ENCODE measurements around the gene UCP1. TPM values are rescaled to one million over a fixed set of nuclear protein-coding genes. Genes with fewer than 3 reads are reported as not detected.

The UCP1 gene
- total RNA-seq, 2 donors from 2014 or later: 0.28 TPM; not detected in 1

DNA sequence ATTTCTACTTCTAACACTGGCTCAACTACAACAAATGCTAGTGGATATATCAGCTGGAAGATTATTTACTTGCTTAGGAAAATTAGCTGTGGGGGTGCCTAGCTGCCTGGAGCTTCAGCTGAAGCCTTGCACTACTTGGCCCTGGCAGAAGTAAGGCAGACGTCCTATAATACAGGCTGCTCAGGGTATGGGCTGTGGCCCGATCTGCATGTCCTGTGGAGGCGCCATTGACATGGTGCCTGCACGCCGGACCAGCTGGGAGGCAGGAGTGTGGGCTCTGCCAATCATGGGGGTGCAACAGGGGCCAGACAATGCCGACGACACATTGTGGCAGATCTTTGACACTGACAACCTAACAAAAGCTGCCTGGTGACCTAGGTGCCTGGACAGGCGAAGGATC is 31.6 kb upstream of the UCP1 start:
- Histone ChIP-seq H3K9me3 (no peaks in the 10 kb centered on the region), H3K36me3 (no peaks in the 10 kb centered on the region), H3K4me1 (peaks cover 0 to 15% of the 10 kb centered on the region in 2 donors), H3K27me3 (no peaks in the 10 kb centered on the region), H3K27ac (no peak overlapping the region), H3K4me3 (no peak overlapping the region)
- TF ChIP-seq CTCF (IDR thresholded peaks at IDR 0.05): no peak
- no peak for DNase-seq (ENCODE audit: low spot score)

- peak in 1 of 2 donors; percentile 47 for TF ChIP-seq CTCF (IDR thresholded peaks at IDR 0.05)
- no peak for DNase-seq (ENCODE audit: low spot score)
These were observed 26.3 kb upstream of the UCP1 start for GRCh38 chr4:140595065-140595464.

GRCh38 chr4:140584439-140584838 is 15.7 kb upstream of the UCP1 start:
- no peaks in the 10 kb centered on the region for H3K36me3 ChIP-seq

More at GRCh38 chr4:140595065-140595464, 26.3 kb upstream of the UCP1 start:
- no peaks in the 10 kb centered on the region for H3K9me3 ChIP-seq
- no peaks in the 10 kb centered on the region for H3K4me1 ChIP-seq
- no peaks in the 10 kb centered on the region for H3K36me3 ChIP-seq
- no peak overlapping the region for H3K4me3 ChIP-seq
- no peaks in the 10 kb centered on the region for H3K27me3 ChIP-seq
- H3K27ac ChIP-seq: no peak overlapping the region

DNA sequence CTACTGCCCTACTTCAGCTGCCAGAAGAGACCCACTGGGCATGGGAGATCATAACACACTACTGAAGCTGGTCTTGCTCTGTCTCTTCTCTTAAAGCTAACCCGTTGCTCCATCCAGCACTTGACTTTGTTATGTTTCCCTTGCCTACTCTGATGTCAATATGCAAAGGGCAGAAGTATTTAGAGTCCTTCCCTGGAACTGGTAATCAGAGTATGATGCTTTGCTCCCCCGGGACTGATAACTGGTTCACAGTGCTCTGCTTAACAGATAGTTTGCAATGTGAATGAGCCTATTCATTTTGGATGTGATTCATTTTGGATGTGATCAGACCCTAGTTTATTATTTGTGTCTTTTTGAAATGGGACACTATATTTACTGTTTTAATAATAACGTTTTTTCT is 12.3 kb upstream of the UCP1 start:
- no peak for TF ChIP-seq CTCF (IDR thresholded peaks at IDR 0.05)
- Histone ChIP-seq H3K36me3 (no peaks in the 10 kb centered on the region), H3K4me3 (no peak overlapping the region), H3K27ac (no peak overlapping the region), H3K9me3 (no peaks in the 10 kb centered on the region), H3K27me3 (peaks cover 0 to 5% of the 10 kb centered on the region in 2 donors), H3K4me1 (no peaks in the 10 kb centered on the region)
- no peak for DNase-seq (ENCODE audit: low spot score)

More at GRCh38 chr4:140584439-140584838, 15.7 kb upstream of the UCP1 start:
- Histone ChIP-seq H3K4me3 (no peak overlapping the region), H3K27me3 (no peaks in the 10 kb centered on the region), H3K4me1 (no peaks in the 10 kb centered on the region), H3K9me3 (no peaks in the 10 kb centered on the region), H3K27ac (no peak overlapping the region)
- no peak for DNase-seq (ENCODE audit: low spot score)
- no peak for TF ChIP-seq CTCF (IDR thresholded peaks at IDR 0.05)

DNA sequence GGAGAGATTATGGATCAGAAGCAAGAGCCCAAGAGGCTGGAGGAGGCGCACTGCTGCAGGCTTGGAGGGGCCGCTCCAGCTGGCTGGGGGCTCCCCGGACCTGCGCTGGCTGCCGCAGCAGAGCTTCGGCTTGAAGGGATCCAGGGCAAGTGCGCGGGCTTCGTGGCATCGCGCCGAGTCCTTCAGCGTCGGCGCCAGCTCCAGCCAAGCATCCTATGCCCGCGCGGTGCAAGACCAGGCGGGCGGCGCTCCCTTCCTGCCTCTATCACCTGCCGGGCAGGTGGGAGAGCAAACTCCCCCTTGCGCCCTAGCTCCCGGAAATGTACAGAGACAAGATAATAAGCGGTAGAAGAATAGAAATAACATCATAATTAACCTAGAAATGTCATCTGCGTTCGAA is 10.5 kb upstream of the UCP1 start:
- H3K27me3 ChIP-seq: peaks cover 0 to 5% of the 10 kb centered on the region in 2 donors
- H3K27ac ChIP-seq: no peak overlapping the region
- TF ChIP-seq CTCF (IDR thresholded peaks at IDR 0.05): no peak
- no peak for DNase-seq (ENCODE audit: low spot score)
- H3K9me3 ChIP-seq: no peaks in the 10 kb centered on the region
- H3K36me3 ChIP-seq: no peaks in the 10 kb centered on the region
- no peaks in the 10 kb centered on the region for H3K4me1 ChIP-seq
- H3K4me3 ChIP-seq: no peak overlapping the region

GRCh38 chr4:140575489-140575888 is 6.7 kb upstream of the UCP1 start:
- no peak for TF ChIP-seq CTCF (IDR thresholded peaks at IDR 0.05)
- DNase-seq (ENCODE audit: low spot score): no peak
- no peak overlapping the region for H3K4me3 ChIP-seq
- H3K4me1 ChIP-seq: no peaks in the 10 kb centered on the region
- H3K9me3 ChIP-seq: peaks cover 4 to 11% of the 10 kb centered on the region in 2 donors
- peaks cover 0 to 5% of the 10 kb centered on the region in 2 donors for H3K27me3 ChIP-seq
- H3K27ac ChIP-seq: no peak overlapping the region
- no peaks in the 10 kb centered on the region for H3K36me3 ChIP-seq

Measured in right atrium auricular region (tissue), 2 donors.